NAMALWA (cell line): ENCODE data around the gene RPL27A.

Source experiments
- DNase-seq: peaks from one replicate; pipeline ENCODE4 v3.0.0-alpha.2; 2015; ENCODE audit warnings: low spot score

The RPL27A gene

DNA sequence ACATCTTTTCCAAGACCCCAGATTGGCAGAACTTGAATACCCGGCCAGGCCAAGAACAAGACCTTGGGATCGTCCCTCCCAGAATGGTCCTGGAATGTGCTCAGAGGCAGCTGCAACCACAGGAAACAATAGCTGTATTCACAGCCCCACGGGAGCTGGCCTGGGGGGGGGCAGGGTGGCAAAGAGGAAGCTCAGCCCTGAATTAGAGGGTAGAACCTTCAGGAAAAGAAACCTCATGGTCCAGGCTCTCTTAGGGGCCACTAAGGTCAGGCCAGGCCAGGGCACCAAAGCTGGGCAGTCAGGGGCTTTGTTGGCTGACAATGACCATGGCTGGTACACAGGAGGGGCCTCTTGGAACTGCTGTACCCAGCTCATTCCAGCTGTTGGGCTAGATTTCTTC lies 17.3 kb downstream of the RPL27A start:
- DNase-seq, result no peak

DNA sequence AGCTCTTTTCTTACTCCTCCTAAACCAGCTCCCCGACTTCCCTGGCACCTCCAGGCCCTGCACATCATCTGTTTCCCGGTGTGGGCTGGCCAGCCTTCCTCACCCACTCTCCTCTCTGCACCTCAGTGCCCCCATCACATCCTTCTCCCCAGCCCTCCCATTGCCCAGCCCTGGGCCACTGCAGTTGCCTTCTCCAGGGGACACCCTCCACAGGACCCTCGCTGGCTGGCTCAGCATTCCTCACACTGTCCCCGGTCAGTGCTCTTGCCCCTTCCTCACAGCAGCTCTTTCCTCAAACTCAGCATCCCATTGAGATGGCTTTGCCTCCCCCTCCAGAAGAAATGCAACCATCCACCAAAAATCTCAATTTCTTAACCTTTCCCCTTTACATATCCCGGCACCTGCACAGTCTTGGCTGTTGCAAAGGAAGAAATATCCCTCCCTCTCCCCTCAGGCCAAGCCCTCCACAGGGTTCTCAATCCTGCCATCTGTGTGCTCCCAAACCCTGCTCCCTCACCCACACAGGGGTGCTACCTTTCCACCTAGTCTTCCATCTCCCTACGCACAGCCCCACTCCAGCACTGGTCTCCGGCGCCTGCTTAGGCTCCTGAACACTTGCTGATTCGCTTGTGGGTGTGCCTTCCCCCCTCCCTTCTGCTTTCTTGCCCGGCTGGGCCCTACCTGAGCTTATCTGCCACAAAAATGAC lies 19.5 kb downstream of the RPL27A start:
- DNase-seq, result no peak

DNA sequence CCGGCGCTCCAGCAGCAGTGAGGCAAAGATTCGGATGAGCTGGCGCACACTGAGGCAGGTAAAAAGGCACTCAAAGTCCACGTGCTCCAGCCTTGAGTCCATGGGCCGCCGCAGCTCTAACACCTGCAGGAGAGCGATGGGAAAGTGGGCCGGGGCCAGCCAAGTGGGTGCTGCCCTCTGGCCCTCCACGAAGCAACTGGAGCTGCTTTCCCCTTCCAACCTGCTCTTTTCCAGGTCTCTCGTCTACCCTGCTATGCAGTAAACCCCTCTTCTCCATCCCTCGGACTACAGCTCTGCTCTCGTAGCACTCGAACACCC lies 20.0 kb downstream of the RPL27A start:
- DNase-seq, result no peak

DNA sequence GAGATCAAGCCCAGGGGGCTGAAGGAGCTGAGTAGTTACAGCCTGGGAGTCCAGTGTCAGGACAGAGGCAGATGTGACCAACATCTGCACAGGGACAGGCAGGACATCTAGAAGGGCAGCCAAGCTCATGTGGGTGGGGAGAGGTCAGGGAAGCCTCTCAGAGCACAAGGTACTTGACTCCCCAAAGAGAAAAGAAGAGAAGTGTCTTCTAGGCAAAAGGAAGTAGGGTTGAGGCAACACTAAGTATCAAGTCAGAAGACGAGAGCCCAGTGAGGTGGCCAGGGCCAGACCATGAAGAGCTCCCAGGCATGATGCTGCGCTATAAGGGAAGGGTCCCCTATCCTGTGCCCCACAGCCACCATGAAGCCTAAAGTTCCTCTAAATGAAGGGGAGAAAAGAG lies 21.5 kb downstream of the RPL27A start:
- DNase-seq, result no peak

DNA sequence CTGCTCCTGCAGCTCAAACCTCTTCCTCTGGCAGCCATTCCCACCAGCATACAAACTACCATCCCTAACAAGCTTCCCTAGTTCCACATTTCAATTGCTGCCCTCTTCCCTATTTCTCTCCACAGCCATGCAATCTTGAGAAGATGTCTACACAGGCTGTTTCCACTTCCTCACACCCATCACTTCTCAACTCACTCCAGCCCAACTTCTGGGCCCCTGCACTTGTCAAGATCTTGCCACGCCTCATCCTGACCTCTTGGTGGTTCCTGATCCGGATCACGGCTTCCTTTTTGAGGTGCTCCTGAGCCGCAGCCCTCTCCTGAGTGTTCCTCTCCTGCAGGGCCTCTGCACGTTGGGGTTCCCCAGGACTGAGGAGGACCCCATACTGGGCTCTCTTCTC lies 22.6 kb downstream of the RPL27A start:
- no peak for DNase-seq

DNA sequence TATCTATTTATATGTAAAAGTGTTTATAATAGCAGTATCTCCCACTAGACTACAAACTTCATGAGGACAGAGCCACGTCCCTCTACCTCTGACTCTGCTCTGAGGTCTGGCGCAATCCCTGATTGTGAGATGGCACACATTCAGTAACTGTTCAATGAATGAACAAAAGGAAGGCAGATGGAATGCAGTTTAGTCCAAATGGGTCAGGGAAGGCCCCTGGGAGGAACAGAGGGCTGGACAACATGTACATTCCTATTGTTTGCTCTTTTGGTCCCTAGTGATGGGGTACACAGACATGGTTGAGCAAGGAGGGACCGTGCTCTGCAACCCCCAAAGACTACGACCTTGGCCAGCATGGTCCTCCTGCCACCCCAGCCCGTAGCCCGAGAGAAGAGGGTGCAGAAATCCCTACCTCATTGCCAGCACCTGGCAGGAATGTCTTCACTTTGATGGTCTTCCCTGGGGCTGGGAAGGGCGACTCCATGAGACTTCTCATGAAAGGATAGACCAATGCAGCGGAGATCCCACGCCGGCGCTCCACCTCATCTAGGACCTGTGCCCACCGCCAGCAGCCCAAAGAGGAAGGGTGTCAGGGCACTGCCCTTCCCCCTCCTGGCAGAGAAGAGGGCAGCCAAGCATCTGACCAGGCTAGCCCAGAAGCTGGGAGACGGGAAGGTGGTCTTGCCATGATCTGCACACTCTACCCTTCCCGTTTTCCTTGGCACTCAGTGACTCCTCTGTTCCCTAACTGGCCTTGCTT lies 24.3 kb downstream of the RPL27A start:
- no peak for DNase-seq

DNA sequence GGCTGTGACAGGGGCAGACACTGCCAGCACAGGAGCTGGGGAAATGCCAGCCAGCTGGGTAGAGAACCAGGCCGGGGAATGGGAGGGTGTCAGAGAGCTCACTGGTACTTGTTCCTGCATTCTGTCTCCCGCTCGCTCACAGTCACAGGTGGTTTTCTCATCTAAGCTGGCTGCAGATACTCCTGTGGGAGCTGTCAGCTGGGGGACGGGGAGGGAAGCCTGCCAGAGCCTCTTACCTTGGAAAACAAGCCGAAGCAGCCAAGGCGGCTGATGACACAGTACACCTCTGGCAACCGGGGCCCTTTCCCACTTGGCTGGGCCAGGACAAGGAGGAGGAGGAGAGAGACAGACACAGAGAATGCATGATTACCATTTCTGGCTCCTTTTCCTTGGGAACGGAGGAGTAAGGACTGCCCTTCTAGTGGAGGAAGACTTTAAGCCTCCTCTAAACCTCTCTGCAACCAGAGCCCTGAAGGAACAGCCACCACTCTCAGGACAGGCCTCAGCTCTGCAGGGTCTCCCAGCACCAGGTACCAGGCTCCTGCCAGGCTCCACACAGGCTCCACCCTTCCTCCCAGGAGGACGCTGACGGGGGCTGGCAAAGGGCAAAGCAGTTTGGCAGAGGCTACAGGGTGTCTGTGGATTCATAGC lies 25.1 kb downstream of the RPL27A start:
- no peak for DNase-seq

DNA sequence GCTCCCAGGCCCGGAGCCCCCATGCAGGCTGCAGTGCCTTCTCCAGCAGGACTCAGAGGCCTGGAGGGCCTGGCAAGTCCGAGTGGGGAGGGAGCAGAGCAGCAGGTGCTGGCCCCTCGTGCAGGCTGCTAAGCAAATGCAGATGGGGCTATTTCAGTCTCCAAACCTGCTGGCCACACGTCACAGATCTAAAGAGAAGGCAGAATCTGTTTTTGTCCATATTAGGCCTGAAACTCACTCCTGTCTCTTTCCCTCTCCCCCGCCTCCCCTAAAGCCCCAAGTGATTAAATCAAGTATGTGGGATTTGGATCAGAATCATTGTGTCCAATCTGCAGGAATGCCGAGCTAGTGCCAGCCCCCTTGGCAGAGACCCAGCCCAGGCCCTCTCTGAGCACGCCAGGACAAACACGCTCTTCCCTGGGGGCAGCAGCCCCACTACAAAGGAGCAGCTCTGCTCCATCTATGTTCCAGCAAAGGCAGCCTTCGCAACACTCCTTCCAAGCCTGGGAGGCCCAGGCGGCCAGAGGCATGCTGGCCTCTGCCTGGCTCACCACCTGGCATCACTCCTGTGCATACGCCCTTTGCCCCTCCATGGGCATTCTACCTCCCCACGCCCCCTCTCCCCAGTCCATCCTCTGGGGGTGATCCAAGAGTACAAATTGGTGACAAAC lies 26.5 kb downstream of the RPL27A start:
- DNase-seq, result no peak

DNA sequence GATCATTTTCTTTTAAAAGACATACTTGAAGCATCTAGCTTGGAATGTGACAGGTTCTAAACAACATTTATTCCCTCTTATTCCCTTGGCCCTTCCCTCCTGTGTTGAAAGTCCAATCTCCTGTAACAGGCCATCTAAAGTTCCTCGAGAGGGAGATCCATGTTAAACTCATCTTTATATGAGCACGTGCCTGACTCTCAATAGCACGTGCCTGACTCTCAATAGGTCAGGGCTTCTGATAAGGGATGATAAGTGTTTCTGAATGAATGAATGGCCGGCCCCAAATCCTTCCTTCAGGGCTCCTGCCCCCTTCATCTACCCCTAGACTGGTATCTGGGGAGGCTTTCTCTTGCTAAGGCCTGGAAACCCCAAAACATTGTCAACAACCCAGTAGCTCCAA lies 27.2 kb downstream of the RPL27A start:
- DNase-seq, result no peak

DNA sequence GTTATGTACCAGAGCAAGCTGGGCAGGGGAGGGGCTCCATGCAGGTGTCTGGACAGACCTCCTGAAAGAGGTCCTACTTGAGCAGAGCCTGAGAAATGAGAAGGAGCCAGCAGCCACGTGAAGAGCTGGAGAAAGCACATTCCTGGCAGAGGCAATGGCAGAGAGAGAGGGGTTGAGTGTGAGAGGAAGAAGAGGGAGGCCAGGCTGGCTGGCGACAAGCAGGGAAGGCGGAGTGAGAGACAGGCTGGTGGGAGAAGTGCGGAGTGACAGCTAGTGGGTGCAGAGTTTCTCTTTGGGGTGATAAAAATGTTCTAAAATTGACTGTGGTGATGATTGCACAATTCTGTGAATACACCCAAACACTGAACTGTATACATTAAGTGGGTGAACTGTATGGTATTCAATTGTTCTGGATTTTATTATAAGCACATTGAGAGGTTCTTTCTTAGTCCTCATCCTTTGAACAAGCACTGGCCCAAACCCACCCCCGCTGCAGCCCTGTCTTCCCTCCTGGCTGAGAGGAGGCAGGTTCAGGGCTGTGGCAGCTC lies 29.4 kb downstream of the RPL27A start:
- DNase-seq, result no peak

DNA sequence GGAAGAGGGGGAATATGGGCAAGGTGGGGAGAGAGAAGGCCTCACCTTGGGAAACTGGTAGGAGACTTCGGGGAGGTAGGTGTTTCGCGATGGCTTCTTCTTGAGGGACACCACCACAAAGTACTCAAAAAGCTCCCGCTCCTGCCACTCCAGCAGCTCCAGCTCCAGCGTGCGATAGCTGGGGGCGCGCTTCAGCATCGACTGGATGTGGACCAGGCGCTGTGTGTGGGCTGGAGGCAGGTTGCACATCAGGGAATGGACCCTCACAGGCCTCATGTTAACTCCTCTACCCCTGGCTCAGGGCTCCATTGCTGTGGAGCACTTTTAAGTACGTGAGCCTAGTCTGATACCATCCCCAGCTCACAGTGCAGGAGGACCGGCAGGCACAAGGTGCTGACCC lies 29.9 kb downstream of the RPL27A start:
- no peak for DNase-seq

DNA sequence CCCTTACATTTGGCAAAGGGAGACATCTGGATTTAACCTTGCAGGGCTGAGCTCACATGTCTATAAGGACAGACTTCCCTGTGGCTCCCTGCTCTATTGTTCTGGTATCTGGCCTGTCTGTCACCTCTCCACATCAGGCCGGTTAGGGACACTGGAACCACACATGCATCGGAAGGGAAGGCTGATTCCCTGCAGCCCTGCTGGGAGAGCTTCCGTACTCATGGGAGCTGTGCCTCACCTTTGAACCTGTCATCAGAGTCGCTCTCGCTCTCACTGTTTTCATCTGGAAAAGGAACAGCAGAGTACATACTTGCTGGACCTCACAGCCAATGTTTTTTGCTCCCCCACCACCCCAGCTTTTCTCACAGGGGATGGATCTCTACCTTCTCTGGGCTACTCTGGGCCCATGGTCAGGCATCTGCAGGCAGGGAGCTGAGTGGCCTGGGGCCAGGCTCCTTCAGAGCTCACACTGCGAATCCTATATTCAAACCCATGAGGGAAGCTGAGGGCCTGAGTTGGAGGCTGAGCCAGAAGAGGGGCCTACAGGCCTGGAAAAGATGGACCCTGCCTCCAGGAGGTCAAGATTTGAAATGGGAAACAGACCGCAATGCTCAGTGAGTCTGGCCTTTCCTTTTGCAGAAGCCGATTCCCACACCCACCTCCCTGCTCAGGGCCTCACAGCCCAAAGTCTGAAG lies 31.3 kb downstream of the RPL27A start:
- DNase-seq, result no peak

DNA sequence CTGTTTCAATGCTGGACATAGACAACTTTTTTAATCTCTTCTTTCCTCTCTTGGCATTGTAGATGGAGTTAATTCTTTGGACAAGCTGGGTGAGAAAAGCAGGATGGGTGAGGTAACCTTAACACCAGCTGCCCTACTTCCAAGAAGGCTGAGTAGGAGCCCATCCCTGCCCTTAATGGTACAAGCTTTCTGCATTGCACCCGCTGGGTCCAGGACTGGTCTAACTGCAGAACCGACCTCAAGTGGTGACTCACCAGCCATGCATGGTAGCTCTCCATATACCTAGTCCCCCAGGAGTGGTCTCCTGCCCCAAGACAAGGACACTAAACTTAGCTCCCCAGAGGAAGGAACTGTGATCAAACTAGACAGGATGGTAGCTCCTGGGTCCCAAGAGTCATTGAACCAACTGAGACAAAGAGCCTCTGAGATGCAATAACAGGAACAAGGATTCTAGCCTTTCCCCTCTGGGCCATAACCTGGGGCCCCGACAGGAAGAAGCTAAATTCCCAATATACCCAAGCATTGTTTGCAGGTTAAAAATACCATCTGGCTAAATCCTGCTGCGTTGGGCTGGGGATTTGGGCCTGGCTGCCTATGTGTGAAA lies 32.1 kb downstream of the RPL27A start:
- no peak for DNase-seq

DNA sequence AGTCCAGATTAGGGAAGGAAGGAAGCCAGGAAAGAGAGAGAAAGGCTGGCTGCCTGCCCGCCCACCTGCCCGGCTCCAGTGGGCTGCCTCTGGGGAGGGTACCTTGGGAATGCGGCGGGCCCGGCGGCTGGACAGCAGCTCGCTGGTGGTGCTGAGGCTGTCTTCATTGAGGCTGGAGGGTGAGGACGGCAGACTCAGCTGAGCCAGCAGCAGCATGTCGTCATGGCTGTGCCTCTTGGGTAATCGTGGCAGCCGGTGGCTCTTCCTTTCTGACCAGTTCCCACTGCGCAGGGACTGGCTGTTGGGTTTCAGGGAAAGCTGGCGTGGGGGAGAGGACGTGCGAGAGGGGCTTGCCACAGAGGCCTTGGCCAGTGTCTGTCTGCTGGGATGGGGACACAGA lies 32.9 kb downstream of the RPL27A start:
- no peak for DNase-seq

DNA sequence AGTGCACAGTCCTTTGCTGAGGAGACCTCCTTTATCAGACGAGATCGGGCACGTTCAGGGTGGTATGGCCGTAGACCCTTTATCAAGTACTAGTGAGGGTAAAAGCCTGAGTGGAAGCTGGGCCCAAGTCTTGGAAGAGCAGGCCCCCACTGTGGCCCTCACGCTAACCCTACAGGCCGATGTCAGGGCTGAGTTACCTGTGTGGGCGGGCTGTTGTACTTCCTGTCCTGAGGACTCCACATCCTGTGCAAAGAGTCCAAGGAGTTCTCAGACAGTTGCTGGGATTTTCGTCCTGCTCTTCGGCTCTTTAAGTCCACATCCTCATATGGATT lies 34.9 kb downstream of the RPL27A start:
- no peak for DNase-seq

DNA sequence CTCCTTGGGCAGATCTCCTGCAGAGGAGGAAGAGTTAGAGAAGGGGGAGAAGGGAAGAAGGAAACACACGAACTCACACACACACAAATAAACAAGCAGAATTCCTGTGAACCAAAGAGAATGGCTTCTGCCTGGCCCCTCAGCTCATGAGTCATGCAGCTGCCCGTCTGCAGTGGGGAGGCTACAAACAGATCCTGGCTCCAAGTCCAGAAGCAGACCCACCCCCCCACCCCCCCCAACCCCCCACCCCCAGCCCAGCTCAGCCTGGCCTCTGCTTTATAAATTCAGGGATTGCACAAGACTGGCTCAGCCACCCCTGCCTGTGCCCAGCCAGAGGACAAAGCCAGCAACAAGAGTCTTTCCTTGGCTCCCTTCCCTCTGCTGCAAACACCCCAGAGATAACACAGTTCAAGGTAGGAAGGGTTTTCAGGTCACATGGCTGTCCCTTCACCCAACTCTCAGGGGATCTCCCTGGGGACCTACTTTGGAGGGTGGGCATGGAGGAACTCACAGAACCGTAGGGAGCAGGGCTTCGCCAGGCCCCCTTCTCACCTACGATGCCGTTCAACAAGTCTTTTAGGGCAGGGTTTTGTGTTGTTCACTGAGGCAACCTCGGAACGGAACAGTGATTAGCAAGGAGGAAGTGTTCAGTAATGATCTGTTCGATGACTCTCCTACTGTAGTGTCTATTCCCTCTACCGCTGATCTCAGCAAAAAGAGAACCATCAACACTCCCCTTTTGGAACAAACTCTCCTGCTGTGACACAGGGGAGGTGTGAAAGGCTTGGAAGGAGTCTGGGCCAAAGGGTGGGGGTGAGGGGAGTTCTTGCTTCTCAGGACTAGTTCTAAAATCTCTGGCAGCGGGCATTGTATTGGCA lies 35.5 kb downstream of the RPL27A start:
- no peak for DNase-seq

DNA sequence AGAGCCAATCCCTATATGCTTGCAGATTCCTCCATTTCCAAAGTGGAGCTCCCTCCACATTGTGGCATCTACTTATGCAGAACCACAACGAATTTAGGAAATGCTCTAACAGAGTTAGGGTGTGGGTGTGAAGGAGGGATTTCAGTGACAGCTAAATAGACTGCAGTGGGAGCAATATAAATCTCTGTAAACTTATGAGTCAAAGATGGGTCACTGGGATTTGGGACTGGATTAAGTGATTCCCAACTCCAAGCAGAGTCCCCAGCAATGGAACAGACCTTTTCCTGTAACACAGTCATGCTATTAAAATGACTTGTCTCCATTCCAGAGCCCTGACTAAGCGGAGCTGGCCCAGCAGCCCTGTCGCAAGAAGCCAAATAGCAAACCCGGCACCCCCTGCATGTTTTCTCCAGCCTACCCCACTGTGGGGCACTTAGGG lies 36.6 kb downstream of the RPL27A start:
- no peak for DNase-seq

DNA sequence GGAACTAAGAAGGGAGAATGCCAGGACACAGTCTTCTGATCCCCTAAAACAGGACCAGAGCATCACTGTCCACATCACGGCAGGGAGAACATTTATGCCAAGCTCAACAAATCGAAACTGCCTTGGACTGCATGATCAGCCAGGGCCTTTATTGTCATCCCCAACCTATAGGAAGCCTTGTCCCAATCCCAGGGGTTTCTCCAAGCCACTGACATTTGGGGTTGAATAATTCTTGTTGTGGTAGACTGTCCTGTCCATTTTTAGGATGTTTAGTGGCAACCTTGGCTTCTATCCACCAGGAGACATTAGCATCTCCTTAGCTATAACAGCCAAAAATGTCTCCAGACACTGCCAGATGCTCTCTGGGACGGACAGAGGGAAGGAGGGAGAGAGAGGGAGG lies 37.1 kb downstream of the RPL27A start:
- no peak for DNase-seq

DNA sequence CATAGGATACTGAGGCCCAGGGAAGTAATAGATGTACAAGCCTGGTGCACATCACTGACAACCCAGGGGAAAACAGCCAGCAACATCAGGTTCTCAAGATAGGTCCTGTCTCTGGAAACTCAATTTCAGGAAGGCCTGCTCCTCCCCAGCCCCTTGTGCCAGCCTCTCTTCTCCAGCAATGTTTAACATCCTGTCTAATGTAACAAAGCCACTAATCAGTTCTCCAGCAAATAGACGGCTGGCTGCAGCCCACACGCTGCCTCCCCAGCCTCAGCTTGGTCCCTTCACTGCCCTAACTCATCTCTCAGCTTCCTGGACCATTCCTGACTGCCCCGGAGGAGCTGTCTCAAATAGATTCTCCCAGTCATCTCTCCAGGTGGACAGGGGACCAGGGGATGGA lies 37.8 kb downstream of the RPL27A start:
- DNase-seq, result no peak

DNA sequence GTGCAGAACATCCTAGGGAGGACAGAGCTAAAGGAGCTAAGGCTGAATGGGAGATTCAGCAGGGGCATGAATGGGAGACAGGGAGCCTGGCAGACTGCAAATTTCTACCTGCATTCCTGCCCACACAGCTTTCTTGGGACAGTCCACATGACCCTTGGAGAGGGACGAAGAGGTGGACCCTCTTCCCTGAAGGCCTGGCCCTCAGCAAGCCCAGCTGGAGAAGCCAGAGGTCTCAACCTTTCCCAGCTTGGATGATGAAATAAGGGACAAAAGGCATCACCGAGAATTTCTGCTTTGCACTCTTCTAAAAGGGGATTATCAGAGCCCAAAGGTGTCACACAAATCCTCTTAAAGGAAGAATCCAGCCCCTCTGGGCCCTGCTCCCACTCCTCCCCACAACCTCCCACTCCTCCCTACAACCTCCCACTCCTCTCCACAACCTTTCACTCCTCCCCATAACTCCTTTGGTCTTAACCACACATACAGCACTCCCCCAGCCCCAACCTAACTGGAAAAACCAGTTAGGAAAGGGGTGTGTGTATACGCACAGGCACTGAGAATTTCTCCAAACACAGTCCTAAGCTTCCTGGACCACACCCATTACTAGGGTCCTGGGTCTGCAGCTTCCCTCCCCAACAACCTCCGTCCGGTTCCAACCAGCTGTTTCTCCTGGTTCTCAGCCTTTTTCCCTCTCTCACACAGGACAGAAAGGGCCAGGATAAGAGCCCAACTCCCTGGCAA lies 38.4 kb downstream of the RPL27A start:
- DNase-seq, result no peak
